PC-9 (cell line): ENCODE data around the gene CELA3A. TPM values are rescaled to one million over a fixed set of nuclear protein-coding genes. Genes with fewer than 3 reads are reported as not detected.
"Not testable (repeated sequence)": the region's sequence is repeated elsewhere in the genome, so short reads cannot be mapped to it uniquely, and the experiment has no call there.

Experiments
- BruUV-seq: library from RNA; stranded (reverse); fragments of 400-500 nt; replicated peaks from 2 replicates; lab custom pipeline; 2021; lab: Mats Ljungman, UMichigan
- CTCF ChIA-PET: fragments of 300-600 bp; sonication (Branson Sonifier 250); formaldehyde crosslinking; loops from one replicate; lab custom pipeline; 2022; ENCODE audit warnings: antibody characterized with exemption; lab: Charles Lee
- POLR2A ChIA-PET: fragments of 300-600 bp; sonication (Branson Sonifier 250); formaldehyde crosslinking; loops from one replicate; lab custom pipeline; 2022; ENCODE audit warnings: antibody characterized with exemption; ENCODE audit not compliant: unreplicated experiment; lab: Charles Lee
- DNase-seq, 2 experiments: peaks; one replicate each; pipeline versions ENCODE4 v3.0.0 to v3.0.0-alpha.2; 2015 to 2022; ENCODE audit warnings: mixed read lengths in 1 of 2
- H2AFZ ChIP-seq: fragments of 200-600 bp; sonication (generic); 2 replicates; pipeline ENCODE4 v1.8.1; 2017; ENCODE audit warnings: antibody characterized with exemption
- H3F3A ChIP-seq: fragments of 200-600 bp; sonication (generic); 2 replicates; pipeline ENCODE4 v1.8.1; 2017; ENCODE audit warnings: antibody characterized with exemption, mild to moderate bottlenecking, low read depth; ENCODE audit not compliant: insufficient read depth
- H3K27ac ChIP-seq: fragments of 200-600 bp; sonication (generic); 2 replicates; pipeline ENCODE4 v1.6.1; 2016; ENCODE audit warnings: mixed run types
- H3K27me3 ChIP-seq: fragments of 200-600 bp; sonication (generic); 2 replicates; pipeline ENCODE4 v1.6.1; 2016; ENCODE audit warnings: low read depth, mixed run types; ENCODE audit not compliant: insufficient read depth
- H3K36me3 ChIP-seq: fragments of 200-600 bp; sonication (generic); 2 replicates; pipeline ENCODE4 v1.6.1; 2016; ENCODE audit warnings: low read depth, mixed run types
- H3K4me1 ChIP-seq: fragments of 200-600 bp; sonication (generic); replicated peaks from 2 replicates; pipeline ENCODE4 v1.6.1; 2016; ENCODE audit warnings: mixed run types; ENCODE audit not compliant: insufficient read depth
- H3K4me2 ChIP-seq: fragments of 200-600 bp; sonication (generic); 2 replicates; pipeline ENCODE4 v1.6.1; 2017; ENCODE audit warnings: mixed run types
- H3K4me3 ChIP-seq: fragments of 200-600 bp; sonication (generic); 2 replicates; pipeline ENCODE4 v1.6.1; 2016; ENCODE audit warnings: mixed run types
- H3K79me2 ChIP-seq: fragments of 200-600 bp; sonication (generic); 2 replicates; pipeline ENCODE4 v1.6.1; 2017; ENCODE audit warnings: low read depth, mixed run types
- H3K9me2 ChIP-seq: fragments of 200-600 bp; sonication (generic); 2 replicates; pipeline ENCODE4 v1.8.1; 2017; ENCODE audit warnings: mild to moderate bottlenecking; ENCODE audit not compliant: insufficient read depth
- H3K9me3 ChIP-seq: fragments of 200-600 bp; sonication (generic); 2 replicates; pipeline ENCODE4 v1.8.1; 2016; ENCODE audit warnings: low read depth; ENCODE audit not compliant: insufficient read depth
- H4K20me1 ChIP-seq: fragments of 200-600 bp; sonication (generic); 2 replicates; pipeline ENCODE4 v1.8.1; 2017; ENCODE audit not compliant: insufficient read depth
- intact Hi-C: fragments of 100-400 bp; cut with micrococcal nuclease; formaldehyde crosslinking; loops from one replicate; pipeline ENCODE4 v1.10.0; 2022; ENCODE audit not compliant: unreplicated experiment
- total RNA-seq: library from RNA; stranded (reverse); gene quantifications from 2 replicates; pipeline ENCODE4 v1.2.3, GENCODE V29; 2021

Gene CELA3A
- total RNA-seq, 1 experiment from 2014 or later = not detected

GRCh38 chr1:21970523-21970922, 30.9 kb upstream of the CELA3A start:
- intact Hi-C loops, H3K9me2 ChIP-seq, POLR2A ChIA-PET, H3K27me3 ChIP-seq, DNase-seq, H3K27ac ChIP-seq, CTCF ChIA-PET, H3K4me2 ChIP-seq, BruUV-seq, H4K20me1 ChIP-seq, H2AFZ ChIP-seq, H3K36me3 ChIP-seq, H3K4me3 ChIP-seq, H3F3A ChIP-seq, H3K9me3 ChIP-seq, H3K79me2 ChIP-seq: not testable (repeated sequence)
- peaks cover 11% of the 10 kb centered on the region; the same call in 1 of the 2 replicates for H3K4me1 ChIP-seq

- BruUV-seq, H3K79me2 ChIP-seq, intact Hi-C loops, H3K9me3 ChIP-seq, H3K27me3 ChIP-seq, H3K4me3 ChIP-seq, H4K20me1 ChIP-seq, H3K4me1 ChIP-seq, POLR2A ChIA-PET, H3K36me3 ChIP-seq, H3F3A ChIP-seq, H3K4me2 ChIP-seq, H3K9me2 ChIP-seq, H2AFZ ChIP-seq: not testable (repeated sequence)
- H3K27ac ChIP-seq = peak overlapping the region; percentile 71
- peak in 1 of 2 experiments; percentile 61 for DNase-seq
- CTCF ChIA-PET = interaction anchor here (0.6 kb wide), 1 partner anchor 107 kb away, joined by 4 read pairs; no protein-coding TSS in a partner anchor
Observed at GRCh38 chr1:21972973-21973441, 28.4 kb upstream of the CELA3A start.

GRCh38 chr1:21973948-21974347, 27.5 kb upstream of the CELA3A start:
- H3K4me1 ChIP-seq, H3F3A ChIP-seq, H3K9me3 ChIP-seq, BruUV-seq, H3K4me3 ChIP-seq, H4K20me1 ChIP-seq, H3K36me3 ChIP-seq, CTCF ChIA-PET, H2AFZ ChIP-seq, H3K9me2 ChIP-seq, H3K79me2 ChIP-seq, POLR2A ChIA-PET, H3K27me3 ChIP-seq, intact Hi-C loops, H3K4me2 ChIP-seq, DNase-seq: not testable (repeated sequence)
- peak overlapping the region; percentile 71; the same call in 1 of the 2 replicates for H3K27ac ChIP-seq

- H3K36me3 ChIP-seq, intact Hi-C loops, H3K4me3 ChIP-seq, H3K27ac ChIP-seq, POLR2A ChIA-PET, H3K9me3 ChIP-seq, H3K79me2 ChIP-seq, H3K27me3 ChIP-seq, H3K4me2 ChIP-seq, H3F3A ChIP-seq, H2AFZ ChIP-seq, H4K20me1 ChIP-seq, BruUV-seq, H3K4me1 ChIP-seq, H3K9me2 ChIP-seq, CTCF ChIA-PET: not testable (repeated sequence)
- DNase-seq = peak in 1 of 2 experiments; percentile 34
Observed at GRCh38 chr1:21974699-21975098, 26.8 kb upstream of the CELA3A start.

- H3K9me2 ChIP-seq, intact Hi-C loops, BruUV-seq: not testable (repeated sequence)
Observed at GRCh38 chr1:21975296-21975695, 26.2 kb upstream of the CELA3A start.

GRCh38 chr1:21976703-21977239, 24.7 kb upstream of the CELA3A start, which contains the start of gene CELA3B:
Gene CELA3B (plus strand): TSS chr1:21977022. CDS start chr1:21977040, 18 bp downstream.
- BruUV-seq, POLR2A ChIA-PET, DNase-seq, H3F3A ChIP-seq, H3K4me1 ChIP-seq, H3K4me2 ChIP-seq, H3K27ac ChIP-seq, H3K9me3 ChIP-seq, H3K9me2 ChIP-seq, H3K79me2 ChIP-seq, H3K36me3 ChIP-seq, H4K20me1 ChIP-seq, H3K27me3 ChIP-seq, H3K4me3 ChIP-seq, H2AFZ ChIP-seq, intact Hi-C loops, CTCF ChIA-PET: not testable (repeated sequence)

More at GRCh38 chr1:21975296-21975695, 26.2 kb upstream of the CELA3A start:
- H3K36me3 ChIP-seq, H3K27me3 ChIP-seq, POLR2A ChIA-PET, H3K27ac ChIP-seq, H2AFZ ChIP-seq, H3K79me2 ChIP-seq, H3K4me3 ChIP-seq, H3F3A ChIP-seq, H3K4me1 ChIP-seq, H4K20me1 ChIP-seq, H3K9me3 ChIP-seq, DNase-seq, H3K4me2 ChIP-seq: not testable (repeated sequence)
- CTCF ChIA-PET = interaction anchor here (0.6 kb wide), 1 partner anchor 1279 kb away, joined by 7 read pairs; no protein-coding TSS in a partner anchor

- H3K4me3 ChIP-seq, H4K20me1 ChIP-seq, BruUV-seq, H3K9me3 ChIP-seq, H3K4me2 ChIP-seq, H3K36me3 ChIP-seq, H2AFZ ChIP-seq, H3K79me2 ChIP-seq, H3K27ac ChIP-seq, H3F3A ChIP-seq, H3K9me2 ChIP-seq, CTCF ChIA-PET, intact Hi-C loops, POLR2A ChIA-PET, H3K4me1 ChIP-seq, DNase-seq, H3K27me3 ChIP-seq: not testable (repeated sequence)
Observed at GRCh38 chr1:21978209-21978608, 23.2 kb upstream of the CELA3A start.
